NCI-H146 treated with DMSO at 0.1 percent for 48 hours (cell line): ENCODE data around the gene D2HGDH.
"Not testable (repeated sequence)": the region's sequence is repeated elsewhere in the genome, so short reads cannot be mapped to it uniquely, and the experiment has no call there.

Experiments
- DNase-seq: peaks from one replicate; lab custom pipeline; 2025; ENCODE audit not compliant: unreplicated experiment; lab: John Stamatoyannopoulos, UW

D2HGDH gene

DNA sequence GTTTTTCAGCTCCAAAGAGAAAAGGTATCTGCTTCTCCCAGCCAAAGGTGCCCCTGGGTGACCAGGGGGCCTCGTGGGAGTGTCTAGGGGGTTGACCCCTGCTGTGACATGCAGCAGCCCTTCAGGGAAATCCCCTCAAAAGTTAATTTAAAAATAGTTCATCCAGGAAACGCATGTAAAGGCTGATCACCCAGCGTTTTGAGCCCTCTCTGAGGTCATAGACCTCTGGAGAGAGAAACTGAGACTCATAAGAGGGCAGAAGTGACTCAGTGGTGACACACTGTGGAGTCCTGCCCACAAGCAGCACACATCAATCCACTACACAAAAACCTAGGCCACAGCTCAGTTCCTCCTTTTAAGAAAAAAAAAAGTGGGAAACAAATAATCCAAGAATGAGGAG is 54.1 kb downstream of the D2HGDH start:
- DNase-seq: no peak

DNA sequence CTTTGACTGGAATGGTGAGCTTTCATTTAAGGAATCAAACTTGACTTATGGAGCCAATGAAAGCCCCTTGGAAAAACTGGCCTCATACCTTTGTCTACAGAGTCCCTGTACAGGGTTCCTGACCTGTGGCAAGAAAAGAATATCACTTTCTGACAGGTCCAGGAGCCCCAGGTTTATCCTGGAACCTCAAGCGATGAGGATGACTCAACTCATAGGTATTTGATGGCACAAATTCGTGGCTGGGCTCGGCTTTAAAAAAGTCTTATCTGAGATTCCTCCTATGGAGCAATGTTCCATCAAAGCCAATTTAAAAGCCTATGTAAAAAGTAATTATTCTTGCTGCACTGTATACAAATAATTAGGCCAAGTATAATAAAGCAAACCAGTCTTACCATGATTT is 57.0 kb downstream of the D2HGDH start:
- not testable (repeated sequence) for DNase-seq

DNA sequence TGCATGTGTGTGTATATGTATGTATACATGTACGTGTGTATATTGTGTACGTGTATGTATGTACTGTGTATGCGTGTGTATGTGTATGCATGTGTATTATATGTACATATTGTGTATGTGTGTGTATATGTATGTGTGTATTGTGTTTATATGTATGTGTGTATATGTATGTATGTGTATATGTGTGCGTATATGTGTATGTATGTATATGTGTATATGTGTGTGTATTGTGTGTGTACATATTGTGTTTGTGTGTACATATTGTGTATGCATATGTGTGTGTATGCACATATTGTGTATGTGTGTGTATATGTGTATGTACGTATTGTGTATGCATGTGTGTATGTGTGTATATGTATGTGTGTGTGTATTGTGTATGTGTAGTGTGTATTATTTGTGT is 59.0 kb downstream of the D2HGDH start:
- DNase-seq: no peak

- DNase-seq: no peak
Measured at GRCh38 chr2:241794250-241794823, 59.9 kb downstream of the D2HGDH start.

- no peak for DNase-seq
Measured at GRCh38 chr2:241795021-241795999, 60.9 kb downstream of the D2HGDH start.

DNA sequence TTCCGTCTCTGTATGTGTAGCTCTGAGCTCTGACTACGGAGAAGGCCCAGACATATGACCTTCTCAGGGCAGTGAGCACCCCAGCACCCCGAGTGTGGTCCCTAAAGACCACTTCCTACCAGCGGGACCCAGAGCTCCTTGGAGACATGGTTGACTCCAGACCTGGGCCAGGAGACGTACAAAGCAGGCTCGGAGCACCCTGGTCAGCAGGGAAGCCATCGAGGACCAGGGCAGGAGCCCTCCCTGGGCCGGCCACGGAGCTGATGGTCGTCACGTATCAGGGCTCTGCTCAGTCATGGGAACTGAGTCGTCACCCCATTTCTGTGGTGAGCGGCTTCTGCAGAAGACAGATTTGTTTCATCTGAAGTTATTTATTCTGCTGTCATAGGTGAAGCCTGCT is 61.8 kb downstream of the D2HGDH start:
- no peak for DNase-seq

- no peak for DNase-seq
Measured at GRCh38 chr2:241796610-241797138, 62.2 kb downstream of the D2HGDH start.

- no peak for DNase-seq
Measured at GRCh38 chr2:241797441-241798080, 63.1 kb downstream of the D2HGDH start.

- no peak for DNase-seq
Measured at GRCh38 chr2:241798081-241798630, 63.7 kb downstream of the D2HGDH start.

GRCh38 chr2:241798631-241799521 is 64.4 kb downstream of the D2HGDH start:
- DNase-seq: no peak

- no peak for DNase-seq
Measured at GRCh38 chr2:241799522-241800197, 65.2 kb downstream of the D2HGDH start.

- DNase-seq: not testable (repeated sequence)
Measured at GRCh38 chr2:241800198-241800903, 65.9 kb downstream of the D2HGDH start.

DNA sequence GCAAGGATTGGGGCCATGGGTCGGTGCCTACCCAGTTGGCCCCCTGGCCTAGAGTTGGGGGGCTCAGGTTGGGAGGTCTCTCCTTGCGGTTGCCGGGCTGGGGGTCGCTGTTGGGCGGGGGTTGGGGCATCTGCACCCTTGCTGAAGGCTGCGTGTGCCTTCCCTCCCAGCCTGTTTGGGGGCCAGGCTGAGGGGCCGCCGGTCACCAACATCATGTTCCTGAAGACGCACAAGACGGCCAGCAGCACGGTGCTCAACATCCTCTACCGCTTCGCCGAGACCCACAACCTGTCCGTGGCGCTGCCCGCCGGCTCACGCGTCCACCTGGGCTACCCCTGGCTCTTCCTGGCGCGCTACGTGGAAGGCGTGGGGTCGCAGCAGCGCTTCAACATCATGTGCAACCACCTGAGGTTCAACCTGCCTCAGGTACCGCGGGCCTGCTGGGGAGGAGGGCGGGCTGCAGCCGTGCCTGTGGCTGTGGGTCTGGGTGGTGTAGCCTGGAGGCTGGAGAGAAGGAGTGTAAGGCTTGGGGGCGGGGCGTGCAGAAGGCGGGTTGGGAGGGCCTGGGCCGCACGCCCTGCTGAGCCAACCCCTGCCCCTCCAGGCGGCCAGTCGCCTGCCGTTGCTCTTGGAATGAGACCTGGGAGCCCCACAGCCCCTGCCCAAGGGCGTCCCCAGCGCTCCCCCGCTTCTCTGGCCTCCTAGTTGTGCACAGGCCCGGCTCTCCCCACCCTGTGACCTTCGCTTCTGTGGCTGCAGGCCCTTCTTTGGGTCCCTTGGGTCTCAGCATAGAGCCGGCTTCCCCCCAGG is 67.4 kb downstream of the D2HGDH start:
- no peak for DNase-seq

- DNase-seq: no peak
Measured at GRCh38 chr2:241802421-241803318, 68.2 kb downstream of the D2HGDH start.

DNA sequence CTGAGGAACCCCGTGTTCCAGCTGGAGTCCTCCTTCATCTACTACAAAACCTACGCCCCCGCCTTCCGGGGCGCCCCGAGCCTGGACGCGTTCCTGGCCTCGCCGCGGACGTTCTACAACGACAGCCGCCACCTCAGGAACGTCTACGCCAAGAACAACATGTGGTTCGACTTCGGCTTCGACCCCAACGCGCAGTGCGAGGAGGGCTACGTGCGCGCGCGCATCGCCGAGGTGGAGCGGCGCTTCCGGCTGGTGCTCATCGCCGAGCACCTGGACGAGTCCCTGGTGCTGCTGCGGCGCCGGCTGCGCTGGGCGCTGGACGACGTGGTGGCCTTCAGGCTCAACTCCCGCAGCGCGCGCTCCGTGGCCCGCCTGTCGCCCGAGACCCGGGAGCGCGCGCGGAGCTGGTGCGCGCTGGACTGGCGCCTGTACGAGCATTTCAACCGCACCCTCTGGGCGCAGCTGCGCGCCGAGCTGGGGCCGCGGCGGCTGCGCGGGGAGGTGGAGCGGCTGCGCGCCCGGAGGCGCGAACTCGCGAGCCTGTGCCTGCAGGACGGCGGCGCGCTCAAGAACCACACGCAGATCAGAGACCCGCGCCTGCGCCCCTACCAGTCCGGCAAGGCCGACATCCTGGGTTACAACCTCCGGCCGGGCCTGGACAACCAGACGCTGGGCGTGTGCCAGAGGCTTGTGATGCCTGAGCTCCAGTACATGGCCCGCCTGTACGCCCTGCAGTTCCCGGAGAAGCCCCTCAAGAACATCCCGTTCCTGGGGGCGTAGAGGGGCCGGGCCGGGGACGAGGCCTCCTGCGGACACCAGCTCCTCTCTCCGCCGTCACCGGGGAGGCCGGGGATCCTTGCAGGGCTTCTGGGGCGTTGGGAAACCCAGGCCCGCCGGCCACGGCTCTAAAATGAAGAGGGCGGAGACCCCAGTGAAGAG is 69.2 kb downstream of the D2HGDH start:
- peak; percentile 38 for DNase-seq
